H1 (cell line): ENCODE measurements around the gene GDI2. TPM values are rescaled to one million over a fixed set of nuclear protein-coding genes. Genes with fewer than 3 reads are reported as not detected.

Source experiments
- CHD1 ChIP-seq: IDR thresholded peaks from 2 replicates; pipeline ENCODE4 v1.6.1; 2012; ENCODE audit warnings: low read depth, low read length, improper control_type of control experiment
- CHD7 ChIP-seq: fragments of 300-600 bp; sonication (generic); IDR thresholded peaks from 2 replicates; pipeline ENCODE4 v1.7.1; 2012; ENCODE audit warnings: low read length, moderate library complexity, mild to moderate bottlenecking, inconsistent platforms; ENCODE audit not compliant: insufficient replicate concordance
- CREB1 ChIP-seq: IDR thresholded peaks from 2 replicates; pipeline ENCODE4 v1.6.1; 2012; ENCODE audit warnings: inconsistent platforms
- RNF2 ChIP-seq: fragments of 200-900, 300-1000 bp; sonication (generic); IDR thresholded peaks from 2 replicates; pipeline ENCODE4 v1.7.1; 2016; ENCODE audit warnings: borderline replicate concordance, low read depth, mild to moderate bottlenecking, antibody characterized with exemption, low read length; ENCODE audit not compliant: poor library complexity, severe bottlenecking; ENCODE audit errors: missing control alignments
- SAP30 ChIP-seq: fragments of 300-600 bp; sonication (generic); IDR thresholded peaks from 2 replicates; pipeline ENCODE4 v1.7.1; 2012; ENCODE audit warnings: low read length, moderate library complexity, mild to moderate bottlenecking, inconsistent platforms; ENCODE audit not compliant: insufficient read depth, insufficient replicate concordance
- SIX5 ChIP-seq: IDR thresholded peaks from 2 replicates; pipeline ENCODE4 v1.6.1; 2011; ENCODE audit warnings: mild to moderate bottlenecking, low read depth, low read length
- SP2 ChIP-seq: IDR thresholded peaks from 2 replicates; pipeline ENCODE4 v1.6.1; 2012; ENCODE audit warnings: mild to moderate bottlenecking, low read length, inconsistent platforms
- polyA plus RNA-seq, 7 experiments: library from polyadenylated mRNA; depleted of rRNA in 3 of 7; stranded (reverse) in 5 of 7; unstranded in 2 of 7; fragments of >200 nt in 5 of 7; fragments of 200-250 nt in 2 of 7; gene quantifications; 1 replicate in 5 of 7; 2 replicates in 1 of 7; 4 replicates in 1 of 7; pipeline versions ENCODE4 v1.2.1 to v1.2.3, GENCODE V29; 2011 to 2013; ENCODE audit warnings: missing spikeins in 2 of 7, mixed read lengths in 2 of 7
- total RNA-seq: library from RNA; stranded (reverse); fragmentation: NEBNext Ultra II Directional; extraction: Animal tissue kit (Norgen Biotek cat#: 25700); gene quantifications from 2 replicates; pipeline ENCODE4 v1.2.1, GENCODE V29; 2021
- TF ChIP-seq, protein P1 (sequence below), 3 experiments: IDR thresholded peaks; 1 replicate in 2 of 3; 2 replicates in 1 of 3; pipeline versions ENCODE4 v1.5.1 to v1.6.1; 2011; ENCODE audit warnings: low read length in 3 of 3, mild to moderate bottlenecking in 3 of 3, inconsistent platforms in 2 of 3, low read depth in 1 of 3, moderate library complexity in 1 of 3; ENCODE audit not compliant: insufficient read depth in 1 of 3; ENCODE audit errors: control extremely low read depth in 1 of 3

Gene GDI2
- total and polyA plus RNA-seq, 2 of the 8 experiments (the other 6 are each of a cell fraction or from before 2014, with no cell fraction given), result 168 to 385 TPM

DNA sequence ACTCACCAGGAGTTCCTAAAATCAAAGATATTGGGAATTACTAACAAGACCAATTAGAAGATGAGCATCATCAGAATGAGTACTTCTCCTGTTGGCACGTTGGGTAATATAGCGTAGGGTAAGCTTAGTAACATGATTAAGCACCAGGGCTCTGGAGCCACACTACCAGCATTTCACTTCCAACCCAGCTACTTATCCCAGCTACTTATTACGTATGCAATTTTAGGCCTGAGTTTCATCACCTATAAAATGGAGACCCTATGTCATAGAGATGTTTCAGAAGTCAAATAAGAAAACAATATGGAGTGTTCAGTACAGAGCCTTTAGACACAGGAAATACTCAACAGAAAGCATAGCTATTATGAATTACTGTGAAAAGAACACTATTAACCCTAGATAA, 19.0 kb downstream of the GDI2 start (continued):
- no peak for TF ChIP-seq CHD7
- TF ChIP-seq, protein P1, sequence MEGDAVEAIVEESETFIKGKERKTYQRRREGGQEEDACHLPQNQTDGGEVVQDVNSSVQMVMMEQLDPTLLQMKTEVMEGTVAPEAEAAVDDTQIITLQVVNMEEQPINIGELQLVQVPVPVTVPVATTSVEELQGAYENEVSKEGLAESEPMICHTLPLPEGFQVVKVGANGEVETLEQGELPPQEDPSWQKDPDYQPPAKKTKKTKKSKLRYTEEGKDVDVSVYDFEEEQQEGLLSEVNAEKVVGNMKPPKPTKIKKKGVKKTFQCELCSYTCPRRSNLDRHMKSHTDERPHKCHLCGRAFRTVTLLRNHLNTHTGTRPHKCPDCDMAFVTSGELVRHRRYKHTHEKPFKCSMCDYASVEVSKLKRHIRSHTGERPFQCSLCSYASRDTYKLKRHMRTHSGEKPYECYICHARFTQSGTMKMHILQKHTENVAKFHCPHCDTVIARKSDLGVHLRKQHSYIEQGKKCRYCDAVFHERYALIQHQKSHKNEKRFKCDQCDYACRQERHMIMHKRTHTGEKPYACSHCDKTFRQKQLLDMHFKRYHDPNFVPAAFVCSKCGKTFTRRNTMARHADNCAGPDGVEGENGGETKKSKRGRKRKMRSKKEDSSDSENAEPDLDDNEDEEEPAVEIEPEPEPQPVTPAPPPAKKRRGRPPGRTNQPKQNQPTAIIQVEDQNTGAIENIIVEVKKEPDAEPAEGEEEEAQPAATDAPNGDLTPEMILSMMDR (IDR thresholded peaks at IDR 0.05; ENCODE audit: control extremely low read depth in 1 of 3, insufficient read depth in 1 of 3, low read depth in 1 of 3, low read length in 3 of 3), result no peak
- TF ChIP-seq CHD1, result no peak
- no peak for TF ChIP-seq SIX5
- TF ChIP-seq SP2, result no peak
- no peak for TF ChIP-seq CREB1
- TF ChIP-seq SAP30, result no peak
- no peak for TF ChIP-seq RNF2
